ENCODE results near the gene MCFD2.

The MCFD2 gene

GRCh38 chr2:46871976-46872381, 43.6 kb downstream of the MCFD2 start:
- DNase-seq, result no peak

- DNase-seq, result no peak
Measured at GRCh38 chr2:46870051-46870839, 45.4 kb downstream of the MCFD2 start.

- no peak for DNase-seq
Measured at GRCh38 chr2:46869621-46870020, 46.0 kb downstream of the MCFD2 start.

GRCh38 chr2:46866770-46867246, 48.8 kb downstream of the MCFD2 start:
- DNase-seq, result no peak

GRCh38 chr2:46865181-46865970, 50.2 kb downstream of the MCFD2 start:
- no peak for DNase-seq

GRCh38 chr2:46863882-46864281, 51.7 kb downstream of the MCFD2 start:
- no peak for DNase-seq

GRCh38 chr2:46862514-46862913, 53.1 kb downstream of the MCFD2 start:
- no peak for DNase-seq

- no peak for DNase-seq
Measured at GRCh38 chr2:46861916-46862315, 53.7 kb downstream of the MCFD2 start.

GRCh38 chr2:46859482-46859881, 56.1 kb downstream of the MCFD2 start:
- DNase-seq, result no peak

- peak; percentile 27 for DNase-seq
Measured at GRCh38 chr2:46858702-46859090, 56.9 kb downstream of the MCFD2 start.

GRCh38 chr2:46857871-46858701, 57.5 kb downstream of the MCFD2 start:
- no peak for DNase-seq

GRCh38 chr2:46856336-46856735, 59.3 kb downstream of the MCFD2 start:
- DNase-seq, result no peak

- peak; percentile 45 for DNase-seq
Measured at GRCh38 chr2:46855805-46856204, 59.8 kb downstream of the MCFD2 start.

GRCh38 chr2:46854260-46854659, 61.3 kb downstream of the MCFD2 start:
- no peak for DNase-seq

- no peak for DNase-seq
Measured at GRCh38 chr2:46852598-46852997, 63.0 kb downstream of the MCFD2 start.

- no peak for DNase-seq
Measured at GRCh38 chr2:46852124-46852523, 63.5 kb downstream of the MCFD2 start.
